ENCODE results near the gene RPS6KA3.

The RPS6KA3 gene

GRCh38 chrX:20300822-20301221 is 34.1 kb upstream of the RPS6KA3 start:
- TF ChIP-seq, protein P1, sequence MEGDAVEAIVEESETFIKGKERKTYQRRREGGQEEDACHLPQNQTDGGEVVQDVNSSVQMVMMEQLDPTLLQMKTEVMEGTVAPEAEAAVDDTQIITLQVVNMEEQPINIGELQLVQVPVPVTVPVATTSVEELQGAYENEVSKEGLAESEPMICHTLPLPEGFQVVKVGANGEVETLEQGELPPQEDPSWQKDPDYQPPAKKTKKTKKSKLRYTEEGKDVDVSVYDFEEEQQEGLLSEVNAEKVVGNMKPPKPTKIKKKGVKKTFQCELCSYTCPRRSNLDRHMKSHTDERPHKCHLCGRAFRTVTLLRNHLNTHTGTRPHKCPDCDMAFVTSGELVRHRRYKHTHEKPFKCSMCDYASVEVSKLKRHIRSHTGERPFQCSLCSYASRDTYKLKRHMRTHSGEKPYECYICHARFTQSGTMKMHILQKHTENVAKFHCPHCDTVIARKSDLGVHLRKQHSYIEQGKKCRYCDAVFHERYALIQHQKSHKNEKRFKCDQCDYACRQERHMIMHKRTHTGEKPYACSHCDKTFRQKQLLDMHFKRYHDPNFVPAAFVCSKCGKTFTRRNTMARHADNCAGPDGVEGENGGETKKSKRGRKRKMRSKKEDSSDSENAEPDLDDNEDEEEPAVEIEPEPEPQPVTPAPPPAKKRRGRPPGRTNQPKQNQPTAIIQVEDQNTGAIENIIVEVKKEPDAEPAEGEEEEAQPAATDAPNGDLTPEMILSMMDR (conservative IDR thresholded peaks at IDR 0.05; ENCODE audit: low read depth, low read length) = no peak
- no peak overlapping the region for H3K4me3 ChIP-seq (ENCODE audit: low read depth, low read length)
- DNase-seq (ENCODE audit: low read depth) = no peak

DNA sequence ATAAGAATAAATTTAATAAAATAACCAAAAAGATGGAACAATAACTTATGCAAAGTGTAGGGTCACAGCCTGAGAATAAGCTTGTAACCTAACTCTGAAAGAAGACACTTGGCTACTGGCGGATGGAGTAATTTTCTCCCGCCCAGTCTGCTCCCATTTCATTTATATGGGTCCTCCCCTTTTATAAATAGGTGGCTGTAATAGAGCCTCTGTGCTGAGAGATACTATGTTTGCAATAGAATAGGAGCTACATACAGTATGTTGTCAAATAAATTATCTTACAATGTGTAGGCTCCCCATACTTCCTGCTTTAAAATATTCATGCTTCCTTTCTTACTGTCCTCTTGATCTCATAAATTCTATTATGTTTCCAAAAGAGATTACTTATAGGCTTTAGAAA is 28.2 kb upstream of the RPS6KA3 start:
- DNase-seq (ENCODE audit: low read depth) = no peak
- TF ChIP-seq, protein P1 (conservative IDR thresholded peaks at IDR 0.05; ENCODE audit: low read depth, low read length) = no peak
- no peak overlapping the region for H3K4me3 ChIP-seq (ENCODE audit: low read depth, low read length)

GRCh38 chrX:20294284-20294683 is 27.6 kb upstream of the RPS6KA3 start:
- TF ChIP-seq, protein P1 (conservative IDR thresholded peaks at IDR 0.05; ENCODE audit: low read depth, low read length) = no peak
- DNase-seq (ENCODE audit: low read depth) = no peak

DNA sequence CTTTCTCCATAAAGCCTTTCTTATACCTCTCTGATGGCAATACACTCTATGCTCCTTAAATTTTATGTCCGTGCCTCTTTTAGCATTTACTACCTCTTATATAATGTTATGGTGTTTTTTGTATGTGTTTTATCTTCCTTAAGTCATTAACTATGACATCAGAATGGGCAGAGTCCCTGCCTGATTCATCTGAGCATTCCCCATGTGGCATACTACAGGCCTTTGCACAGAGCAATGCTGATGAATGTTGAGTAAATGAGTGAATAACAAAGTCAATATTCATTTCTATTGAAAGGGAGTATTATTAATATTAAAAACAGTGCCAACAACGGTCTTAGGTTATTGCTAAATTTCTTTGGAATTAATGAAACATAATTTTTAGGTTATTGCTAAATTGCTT is 18.8 kb upstream of the RPS6KA3 start:
- TF ChIP-seq, protein P1 (conservative IDR thresholded peaks at IDR 0.05; ENCODE audit: low read depth, low read length) = no peak
- no peak for DNase-seq (ENCODE audit: low read depth)
- no peak overlapping the region for H3K4me3 ChIP-seq (ENCODE audit: low read depth, low read length)

More at GRCh38 chrX:20294284-20294683, 27.6 kb upstream of the RPS6KA3 start:
- no peak overlapping the region for H3K4me3 ChIP-seq (ENCODE audit: low read depth, low read length)

- DNase-seq (ENCODE audit: low read depth) = no peak
- TF ChIP-seq, protein P1 (conservative IDR thresholded peaks at IDR 0.05; ENCODE audit: low read depth, low read length) = no peak
- H3K4me3 ChIP-seq (ENCODE audit: low read depth, low read length) = no peak overlapping the region
Observed at GRCh38 chrX:20284992-20285391, 18.3 kb upstream of the RPS6KA3 start.

DNA sequence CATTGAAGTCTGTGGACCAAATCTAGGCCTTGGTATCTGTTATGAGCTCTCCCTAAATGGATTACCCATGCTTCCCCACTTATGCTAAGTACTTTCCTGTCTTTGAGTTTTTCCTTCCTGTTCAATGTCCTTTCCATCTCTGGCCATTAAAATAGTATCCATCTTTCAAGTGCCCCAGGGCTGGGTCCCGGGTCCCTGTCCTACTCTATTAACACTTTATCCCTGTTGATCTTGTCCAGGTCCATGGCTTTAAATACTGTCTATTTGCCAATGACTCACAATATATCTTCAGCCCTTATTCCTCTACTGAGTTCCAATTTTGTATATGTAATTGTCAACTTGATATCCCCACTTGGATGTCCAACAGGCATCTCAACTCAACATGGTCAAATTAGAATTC is 17.7 kb upstream of the RPS6KA3 start:
- DNase-seq (ENCODE audit: low read depth) = no peak
- H3K4me3 ChIP-seq (ENCODE audit: low read depth, low read length) = no peak overlapping the region
- TF ChIP-seq, protein P1 (conservative IDR thresholded peaks at IDR 0.05; ENCODE audit: low read depth, low read length) = no peak

DNA sequence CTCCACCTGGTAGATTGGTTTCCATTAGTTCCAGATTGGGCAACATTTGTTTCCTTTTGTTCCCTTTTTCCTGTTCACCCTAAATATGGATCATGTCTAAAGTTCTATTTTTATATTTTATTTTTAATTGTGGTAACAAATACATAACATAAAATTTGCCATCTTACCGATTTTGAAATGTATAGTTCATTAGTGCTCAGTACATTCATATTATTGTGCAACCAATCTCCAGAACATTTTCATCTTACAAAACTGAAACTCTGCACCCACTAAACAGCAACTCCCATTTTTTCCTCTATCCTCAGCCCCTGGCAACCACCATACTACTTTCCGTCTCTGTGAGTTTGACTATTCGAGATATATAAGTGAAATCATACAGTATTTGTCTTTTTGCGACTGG is 14.2 kb upstream of the RPS6KA3 start:
- no peak for DNase-seq (ENCODE audit: low read depth)
- H3K4me3 ChIP-seq (ENCODE audit: low read depth, low read length) = no peak overlapping the region
- TF ChIP-seq, protein P1 (conservative IDR thresholded peaks at IDR 0.05; ENCODE audit: low read depth, low read length) = no peak
